ENCODE results near the gene MALRD1.
A peak's percentile ranks its signal among the peaks of the same experiment; 100 is the strongest.
"Not testable (repeated sequence)": the region's sequence is repeated elsewhere in the genome, so short reads cannot be mapped to it uniquely, and the experiment has no call there.

Gene MALRD1

DNA sequence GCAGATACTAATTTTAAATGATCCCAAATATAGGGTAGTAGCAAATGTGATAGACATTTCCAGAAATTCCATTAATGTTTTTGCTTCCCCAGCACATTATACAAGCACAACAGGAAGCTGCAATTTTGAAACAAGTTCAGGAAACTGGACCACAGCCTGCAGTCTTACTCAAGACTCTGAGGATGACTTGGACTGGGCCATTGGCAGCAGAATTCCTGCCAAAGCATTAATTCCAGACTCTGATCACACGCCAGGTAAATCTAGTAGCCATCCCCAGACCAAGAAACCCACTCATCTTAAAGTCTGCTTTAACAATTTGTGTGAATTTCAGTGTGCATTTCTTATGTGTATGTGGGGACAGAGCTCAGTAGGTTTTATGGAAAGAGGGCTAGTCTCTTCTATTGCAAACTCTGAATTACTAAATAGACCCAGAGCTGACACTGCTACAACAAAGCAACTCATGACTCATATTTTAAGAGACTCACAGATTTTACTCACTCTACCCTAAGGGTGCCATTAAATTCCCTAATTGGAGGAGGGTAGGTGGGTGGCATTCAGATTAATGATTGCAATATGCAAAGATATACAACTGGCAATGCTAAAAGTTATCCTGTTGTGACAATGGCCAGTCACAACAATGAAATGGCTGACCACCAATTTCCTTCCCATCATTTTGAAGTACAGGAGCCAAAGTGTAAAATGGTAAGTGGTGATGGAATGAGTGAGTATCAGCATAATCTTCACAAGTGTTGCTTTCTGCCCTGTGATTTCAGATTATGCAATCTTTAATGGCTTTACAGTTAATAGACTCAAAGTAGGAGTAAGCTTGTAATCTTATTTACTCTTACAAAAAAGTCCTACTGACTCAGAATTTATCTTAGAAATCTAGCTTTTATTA is 450.0 kb downstream of the MALRD1 start:
- no peak for DNase-seq

DNA sequence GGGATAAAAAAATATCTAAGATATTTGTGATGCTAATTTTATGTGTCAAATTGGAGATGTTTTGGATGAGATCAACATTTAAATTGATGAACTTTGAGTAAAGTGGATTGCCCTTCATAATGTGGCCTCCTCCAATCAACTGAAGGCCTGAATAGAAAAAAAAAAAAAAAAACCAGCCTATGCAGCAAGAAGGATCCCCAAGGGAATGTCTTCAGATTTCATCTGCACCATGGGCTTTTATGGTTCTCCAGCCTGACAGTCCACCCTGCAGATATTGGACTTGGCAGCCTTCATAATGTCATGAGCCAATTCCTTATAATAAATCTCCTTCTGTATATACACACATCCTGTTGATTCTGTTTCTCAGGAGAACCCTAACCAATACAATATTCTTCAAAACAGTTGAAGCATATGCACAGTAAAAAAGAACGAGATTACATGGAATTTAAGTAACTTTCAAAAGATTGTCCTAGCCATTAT is 450.7 kb downstream of the MALRD1 start:
- no peak for DNase-seq

DNA sequence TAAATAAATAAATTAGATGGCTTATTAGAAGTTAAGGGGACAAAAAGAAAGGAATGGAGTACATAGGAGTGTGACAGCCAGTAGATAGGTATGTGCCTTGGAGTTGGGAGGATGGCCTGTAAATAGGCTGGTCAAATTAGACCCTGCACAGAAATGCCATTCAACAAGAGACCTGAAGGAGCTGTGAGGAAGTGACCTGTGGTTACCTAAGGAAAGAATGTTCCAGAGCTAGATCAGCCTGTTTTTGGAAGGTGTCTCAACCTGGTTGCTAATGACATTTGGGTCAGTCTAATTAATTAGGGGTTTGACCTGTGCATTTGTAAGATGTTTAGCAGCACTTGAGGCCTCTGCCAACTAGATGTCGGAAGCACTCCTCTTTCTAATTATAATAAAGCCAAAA is 452.4 kb downstream of the MALRD1 start:
- DNase-seq = no peak

DNA sequence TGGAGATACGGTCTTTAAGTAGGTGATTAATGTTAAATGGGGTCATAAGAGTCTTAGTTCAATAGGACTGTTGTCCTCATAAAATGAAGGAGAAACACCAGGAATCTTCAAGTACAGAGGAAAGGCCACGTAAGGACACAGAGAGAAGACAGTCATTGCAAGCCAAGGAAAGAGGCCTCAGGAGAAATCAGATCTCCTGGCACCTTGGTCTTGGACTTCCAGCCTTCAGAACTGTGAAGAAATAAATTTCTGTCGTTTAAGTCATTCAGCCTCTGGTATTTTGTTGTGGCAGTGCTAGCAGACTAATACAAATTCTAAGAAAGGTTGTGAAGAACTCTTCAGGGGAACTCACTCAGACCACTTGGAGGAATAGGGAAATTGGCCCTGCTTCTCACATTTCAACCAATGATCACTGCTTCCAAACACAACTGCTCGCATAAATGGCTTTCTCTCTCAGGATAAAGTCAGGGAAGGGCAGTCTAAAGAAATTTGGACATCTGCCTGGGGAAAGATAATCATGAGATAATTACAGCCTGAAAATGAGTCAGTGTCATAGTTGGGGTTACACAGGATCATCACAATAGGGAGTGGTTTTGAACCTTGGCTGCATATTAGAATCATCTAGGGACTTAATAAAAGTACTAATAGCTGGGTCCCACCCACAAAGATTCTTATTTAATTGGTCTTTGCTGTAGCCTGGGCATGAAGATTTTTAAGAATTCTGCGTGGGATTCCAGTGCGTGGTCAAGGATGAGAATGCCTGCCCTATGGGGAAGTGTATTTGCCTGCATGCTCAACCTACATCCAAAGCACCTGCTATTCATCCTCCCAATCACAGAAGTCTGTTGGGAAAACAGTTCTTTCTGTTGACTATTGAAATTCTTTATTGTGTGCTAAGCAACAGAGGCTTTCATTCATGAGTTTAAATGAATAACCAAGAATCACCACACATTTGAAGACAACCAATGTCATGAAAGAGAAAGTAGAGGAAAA is 457.0 kb downstream of the MALRD1 start:
- no peak for DNase-seq

DNA sequence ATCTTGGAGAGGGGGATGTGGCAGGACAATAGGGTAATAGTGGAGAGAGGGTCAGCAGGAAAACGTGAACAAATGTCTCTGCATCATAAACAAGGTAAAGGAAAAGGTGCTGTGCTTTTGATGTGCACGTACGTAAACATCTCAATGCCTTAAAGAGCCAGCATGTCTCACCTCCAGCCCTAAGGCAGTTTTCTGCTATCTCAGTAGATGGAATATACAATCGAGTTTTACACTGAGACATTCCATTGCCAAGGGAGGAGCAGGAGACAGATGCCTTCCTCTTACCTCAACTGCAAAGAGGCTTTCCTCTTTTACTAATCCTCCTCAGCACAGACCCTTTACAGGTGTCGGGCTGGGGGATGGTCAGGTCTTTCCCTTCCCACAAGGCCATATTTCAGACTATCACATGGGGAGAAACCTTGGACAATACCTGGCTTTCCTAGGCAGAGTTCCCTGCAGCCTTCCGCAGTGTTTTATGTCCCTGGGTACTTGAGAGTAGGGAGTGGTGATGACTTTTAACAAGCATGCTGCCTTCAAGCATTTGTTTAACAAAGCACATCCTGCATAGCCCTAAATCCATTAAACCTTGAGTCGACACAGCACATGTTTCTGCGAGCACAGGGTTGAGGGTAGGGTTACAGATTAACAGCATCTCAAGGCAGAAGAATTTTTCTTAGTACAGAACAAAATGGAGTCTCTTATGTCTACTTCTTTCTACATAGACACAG is 461.6 kb downstream of the MALRD1 start:
- not testable (repeated sequence) for DNase-seq

DNA sequence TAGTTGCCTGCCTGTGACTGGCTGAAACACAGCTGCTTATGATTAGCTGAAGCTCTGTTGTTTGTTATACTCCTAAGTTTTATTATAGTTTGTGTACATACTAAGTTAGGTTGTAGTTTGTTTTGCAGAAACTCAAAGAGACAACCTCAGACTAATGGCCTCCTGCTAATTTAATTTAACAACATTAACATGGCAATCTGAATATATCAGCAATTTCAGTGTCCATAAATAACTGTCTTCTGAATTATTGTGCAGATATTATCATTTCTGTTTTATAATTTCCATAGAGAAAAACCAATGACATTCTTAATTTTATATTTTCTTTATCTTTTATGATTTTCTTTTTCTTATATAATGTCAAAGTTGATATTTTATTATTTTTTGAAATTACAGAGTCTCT is 469.5 kb downstream of the MALRD1 start:
- no peak for DNase-seq

GRCh38 chr10:19518632-19519031 is 470.0 kb downstream of the MALRD1 start:
- DNase-seq = no peak

GRCh38 chr10:19531324-19531723 is 482.7 kb downstream of the MALRD1 start:
- DNase-seq = no peak

DNA sequence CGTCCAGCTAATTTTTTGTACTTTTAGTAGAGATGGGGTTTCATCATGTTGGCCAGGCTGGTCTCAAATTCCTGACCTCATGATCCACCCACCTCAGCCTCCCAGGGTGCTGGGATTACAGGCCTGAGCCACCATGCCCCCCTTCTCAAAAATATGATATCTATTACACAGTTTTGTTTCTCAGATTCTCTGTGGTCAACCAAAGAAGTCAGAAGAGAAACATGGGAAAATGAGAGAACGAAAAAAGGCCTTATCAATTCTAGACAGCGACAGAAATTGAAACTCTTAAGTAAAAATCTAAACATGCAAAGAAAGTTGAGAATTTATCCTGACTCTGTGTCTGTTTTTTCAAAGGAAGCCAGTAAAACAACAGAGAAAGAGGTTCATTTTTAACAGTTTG is 483.8 kb downstream of the MALRD1 start:
- DNase-seq = no peak

DNA sequence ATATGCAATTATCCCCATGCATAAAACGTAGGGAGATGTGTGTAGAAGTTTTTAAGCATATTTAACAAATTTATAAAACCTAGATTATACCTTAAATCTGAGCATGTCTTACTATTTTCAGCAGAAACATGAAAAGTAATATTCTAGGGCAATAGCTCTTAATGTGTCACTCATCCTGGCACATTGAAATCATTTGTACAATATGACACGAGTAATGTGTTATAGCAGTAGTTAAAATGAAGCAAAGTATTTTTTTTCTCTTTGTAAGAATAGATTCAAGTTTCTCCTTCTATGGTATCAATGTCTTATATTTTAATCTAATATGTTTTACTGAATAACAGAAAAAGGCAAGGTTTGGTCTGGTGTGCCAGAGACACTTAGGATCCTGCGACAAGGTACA is 492.7 kb downstream of the MALRD1 start:
- DNase-seq = no peak

GRCh38 chr10:19546224-19546623 is 497.6 kb downstream of the MALRD1 start:
- DNase-seq = no peak

- no peak for DNase-seq
Observed at GRCh38 chr10:19549503-19549902, 500.9 kb downstream of the MALRD1 start.

DNA sequence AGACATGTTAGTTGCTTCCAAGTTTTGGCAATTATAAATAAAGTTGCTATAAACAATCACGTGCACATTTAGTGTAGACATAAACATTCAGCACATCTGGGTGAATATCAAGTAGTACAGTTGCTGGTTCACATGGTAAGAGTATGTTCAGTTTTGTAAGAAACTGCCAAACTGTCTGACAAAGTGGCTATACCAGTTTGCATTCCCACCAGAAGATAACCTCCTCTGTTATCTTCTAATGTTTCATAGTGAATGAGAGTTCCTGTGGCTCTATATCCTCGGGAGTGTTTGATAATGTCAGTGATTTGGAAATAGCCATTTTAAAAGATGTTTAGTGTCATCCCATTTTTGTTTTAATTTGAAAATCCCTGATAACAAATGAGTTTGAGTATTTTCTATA is 508.1 kb downstream of the MALRD1 start:
- no peak for DNase-seq

GRCh38 chr10:19561181-19561580 is 512.6 kb downstream of the MALRD1 start:
- DNase-seq = no peak

DNA sequence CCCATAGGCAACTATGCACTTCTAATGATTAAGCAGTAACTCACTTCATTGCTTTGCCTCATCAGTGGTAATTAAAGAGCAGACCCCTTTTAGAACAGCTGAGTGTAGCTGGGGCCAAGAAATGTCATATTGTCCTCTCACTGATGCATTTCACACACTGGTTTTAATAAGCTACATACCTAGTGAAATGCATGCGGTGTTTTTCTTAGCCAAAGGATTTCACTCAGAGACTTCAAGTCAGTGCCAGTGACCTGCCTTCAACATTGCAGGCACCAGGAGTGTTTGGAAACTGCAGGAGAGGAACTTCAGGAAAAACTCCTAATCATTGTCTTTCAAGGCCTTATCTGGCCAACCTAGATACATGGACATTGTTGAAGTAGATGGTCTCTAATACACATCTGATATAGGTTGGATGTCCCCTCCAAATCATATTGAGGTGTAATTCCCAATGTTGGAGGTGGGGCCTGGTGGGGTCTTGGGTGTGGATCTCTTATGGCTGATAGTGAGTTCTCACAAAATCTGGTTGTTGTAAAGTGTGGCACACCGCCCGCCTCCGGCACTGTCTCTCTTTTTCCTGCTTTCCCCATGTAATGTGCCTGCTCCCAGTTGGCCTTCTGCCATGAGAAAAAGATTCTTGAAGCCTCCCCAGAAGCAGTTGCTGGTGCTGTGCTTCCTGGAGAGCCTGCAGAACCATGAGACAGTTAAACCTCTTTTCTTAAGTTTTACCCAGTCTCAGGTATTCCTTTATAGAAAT is 515.0 kb downstream of the MALRD1 start:
- no peak for DNase-seq

DNA sequence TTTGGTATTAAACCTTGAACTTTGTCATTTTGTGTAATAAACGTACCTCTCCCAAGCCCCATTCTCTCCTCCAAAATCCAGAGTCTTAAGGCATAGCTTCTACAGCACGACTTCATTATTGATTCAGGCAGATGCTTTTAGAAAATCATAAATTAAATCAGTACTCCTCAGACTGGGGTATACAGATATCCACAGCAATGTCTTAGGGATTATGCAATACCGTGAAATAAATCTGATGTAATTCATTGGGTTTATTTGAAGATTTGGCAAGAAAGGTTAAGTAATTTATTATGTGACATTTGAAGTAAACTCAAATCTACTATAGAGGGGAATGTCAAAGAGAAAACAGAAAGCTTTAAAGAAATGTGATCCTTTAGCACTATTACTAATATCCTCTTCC is 521.5 kb downstream of the MALRD1 start:
- DNase-seq = peak in 1 of 2 donors; percentile 13

DNA sequence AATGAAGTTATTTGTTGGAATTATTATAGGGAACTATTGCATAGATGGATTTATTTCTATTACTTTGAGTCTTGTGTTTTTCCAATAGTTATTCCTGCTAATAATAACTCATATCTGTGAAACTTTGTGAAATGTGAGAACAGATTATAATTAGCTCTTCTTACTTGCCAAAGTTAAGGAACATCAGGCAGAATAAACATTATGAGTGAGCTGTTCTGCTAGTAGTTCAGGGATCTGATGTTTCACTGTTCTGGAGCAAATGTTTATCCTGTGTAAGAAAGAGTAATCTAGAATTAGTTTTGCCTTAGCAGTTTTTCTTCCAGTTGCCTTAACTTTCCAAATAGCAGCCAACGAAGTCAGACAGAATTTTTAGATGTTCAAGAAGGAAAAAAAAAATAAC is 522.4 kb downstream of the MALRD1 start:
- no peak for DNase-seq

GRCh38 chr10:19572056-19572455 is 523.5 kb downstream of the MALRD1 start:
- DNase-seq = no peak

- no peak for DNase-seq
Observed at GRCh38 chr10:19576576-19576975, 528.0 kb downstream of the MALRD1 start.

DNA sequence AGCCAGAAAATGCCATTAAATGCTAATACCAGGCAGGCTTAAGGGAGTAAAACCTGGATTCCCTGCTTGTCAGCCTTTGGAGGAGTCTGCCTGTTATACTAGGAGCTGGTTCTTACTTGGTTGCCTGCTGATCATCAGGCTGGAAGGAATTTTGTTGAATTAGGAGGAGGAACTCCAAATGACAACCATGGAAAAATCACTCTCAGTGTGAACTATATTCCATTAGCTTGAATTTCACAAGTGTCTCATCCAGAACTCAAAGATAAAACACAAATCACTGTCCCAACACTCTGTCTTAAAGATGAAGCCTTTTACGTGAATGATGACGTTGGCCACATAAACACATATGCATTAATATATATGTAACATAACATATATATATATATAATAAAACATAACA is 528.8 kb downstream of the MALRD1 start:
- no peak for DNase-seq

DNA sequence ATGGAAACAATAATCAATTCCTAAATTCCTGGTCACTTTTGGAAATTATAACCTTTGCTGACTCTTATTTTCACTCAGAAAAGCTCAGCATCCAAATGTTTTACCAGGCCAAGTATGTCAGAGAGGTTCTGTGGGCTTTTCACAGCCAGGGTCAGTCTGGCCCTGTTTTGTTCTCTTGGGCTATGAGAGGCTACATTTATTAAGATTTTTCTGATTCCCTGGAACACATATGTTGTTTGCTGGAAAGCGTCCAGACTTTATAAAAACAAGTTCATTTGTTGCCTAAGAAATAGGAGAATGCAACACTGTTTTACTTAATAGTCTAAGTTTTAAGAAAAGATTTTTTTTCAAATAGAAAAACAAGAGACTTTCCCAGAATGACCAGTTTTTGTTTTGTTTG is 529.2 kb downstream of the MALRD1 start:
- DNase-seq = no peak

GRCh38 chr10:19578571-19578970 is 530.0 kb downstream of the MALRD1 start:
- DNase-seq = peak in 1 of 2 donors; percentile 3

Measured in inflammatory macrophage (primary cell).